ENCODE results near the gene MTLN.

DNA sequence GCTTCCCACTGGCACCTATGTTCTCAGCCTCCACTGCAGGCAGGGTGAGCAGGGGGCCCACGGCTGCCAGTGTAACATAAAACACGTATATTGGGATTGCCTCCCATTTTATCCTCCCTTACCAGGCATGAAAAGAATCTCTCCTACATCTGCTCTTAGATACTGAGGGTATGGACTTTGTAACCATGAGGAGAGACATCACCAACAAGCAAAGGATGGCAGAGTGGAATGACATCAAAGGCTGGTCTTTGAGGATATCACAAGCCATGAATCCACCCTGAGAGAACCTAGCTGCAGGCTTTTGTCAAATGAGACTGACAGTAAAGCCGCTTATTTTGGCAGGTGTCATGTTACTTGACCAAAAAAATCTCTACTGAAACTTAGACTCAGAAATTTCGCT is 14.9 kb downstream of the MTLN start:
- TF ChIP-seq POLR2A (IDR thresholded peaks at IDR 0.05) (no peak), POLR2AphosphoS5 (IDR thresholded peaks at IDR 0.05) (no peak)
- TF ChIP-seq, protein P1, sequence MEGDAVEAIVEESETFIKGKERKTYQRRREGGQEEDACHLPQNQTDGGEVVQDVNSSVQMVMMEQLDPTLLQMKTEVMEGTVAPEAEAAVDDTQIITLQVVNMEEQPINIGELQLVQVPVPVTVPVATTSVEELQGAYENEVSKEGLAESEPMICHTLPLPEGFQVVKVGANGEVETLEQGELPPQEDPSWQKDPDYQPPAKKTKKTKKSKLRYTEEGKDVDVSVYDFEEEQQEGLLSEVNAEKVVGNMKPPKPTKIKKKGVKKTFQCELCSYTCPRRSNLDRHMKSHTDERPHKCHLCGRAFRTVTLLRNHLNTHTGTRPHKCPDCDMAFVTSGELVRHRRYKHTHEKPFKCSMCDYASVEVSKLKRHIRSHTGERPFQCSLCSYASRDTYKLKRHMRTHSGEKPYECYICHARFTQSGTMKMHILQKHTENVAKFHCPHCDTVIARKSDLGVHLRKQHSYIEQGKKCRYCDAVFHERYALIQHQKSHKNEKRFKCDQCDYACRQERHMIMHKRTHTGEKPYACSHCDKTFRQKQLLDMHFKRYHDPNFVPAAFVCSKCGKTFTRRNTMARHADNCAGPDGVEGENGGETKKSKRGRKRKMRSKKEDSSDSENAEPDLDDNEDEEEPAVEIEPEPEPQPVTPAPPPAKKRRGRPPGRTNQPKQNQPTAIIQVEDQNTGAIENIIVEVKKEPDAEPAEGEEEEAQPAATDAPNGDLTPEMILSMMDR (IDR thresholded peaks at IDR 0.05): no peak
